HCT116 (cell line): ENCODE results near the gene HIF1AN. TPM values are rescaled to one million over a fixed set of nuclear protein-coding genes. Genes with fewer than 3 reads are reported as not detected.

Source experiments
- ATAC-seq: fragments of 200-7000 bp; cut with Tn5 transposase; 2 replicates; pipeline ENCODE4 v1.9.1; 2020; ENCODE audit warnings: mild to moderate bottlenecking, moderate library complexity
- BruUV-seq: library from RNA; stranded (reverse); fragments of 400-500 nt; replicated peaks from 2 replicates; lab custom pipeline; 2021; lab: Mats Ljungman, UMichigan
- CTCF ChIA-PET: fragments of 300-600 bp; sonication (Branson Sonifier 250); formaldehyde crosslinking; loops from one replicate; lab custom pipeline; 2021; ENCODE audit warnings: antibody characterized with exemption; lab: Charles Lee
- POLR2A ChIA-PET: fragments of 300-600, 350-600 bp; sonication (Branson Sonifier 250); formaldehyde crosslinking; loops from one replicate; lab custom pipeline; 2021; ENCODE audit warnings: antibody characterized with exemption; lab: Charles Lee
- RAD21 ChIA-PET, 2 experiments: fragments of 300-600 bp; sonication (Branson Sonifier 250); formaldehyde crosslinking; loops; one replicate each; lab custom pipeline; 2023; ENCODE audit warnings: low total read pairs in 2 of 2; ENCODE audit not compliant: uncharacterized antibody in 2 of 2, unreplicated experiment in 2 of 2, low non-redundant PET in 1 of 2; lab: Charles Lee
- DNase-seq: peaks from one replicate; pipeline ENCODE4 v3.0.0-alpha.2; 2010; ENCODE audit warnings: low read depth, low spot score
- H2AFZ ChIP-seq: fragments of 200-600 bp; shearing (Covaris generic), sonication (generic); 2 replicates; pipeline ENCODE4 v1.6.1; 2017; ENCODE audit warnings: low read depth, mixed run types, mixed read lengths, antibody characterized with exemption, low read length; ENCODE audit not compliant: poor library complexity, severe bottlenecking
- H3K27ac ChIP-seq: 2 replicates; pipeline ENCODE4 v1.5.1; 2012; ENCODE audit warnings: low read depth, low read length
- H3K27me3 ChIP-seq: fragments of 200-600 bp; sonication (generic); 2 replicates; pipeline ENCODE4 v1.6.1; 2016; ENCODE audit warnings: mixed run types, low read length, mixed read lengths; ENCODE audit not compliant: insufficient read depth
- H3K36me3 ChIP-seq, 2 experiments: fragments of 200-500 bp in 1 of 2; fragments of 200-600 bp in 1 of 2; sonication (Bioruptor generic) in 1 of 2; sonication (generic) in 1 of 2; 2 replicates each; pipeline versions ENCODE4 v1.5.1 to v1.6.1; 2014 to 2016; ENCODE audit warnings: low read length in 2 of 2, inconsistent platforms in 1 of 2, mixed read lengths in 1 of 2, mixed run types in 1 of 2; ENCODE audit not compliant: insufficient read depth in 2 of 2, control insufficient read depth in 1 of 2
- H3K4me1 ChIP-seq, 2 experiments: fragments of 200-600 bp in 1 of 2; sonication (generic) in 1 of 2; 2 replicates each; pipeline versions ENCODE4 v1.5.1 to v1.6.1; 2012 to 2017; ENCODE audit warnings: low read length in 2 of 2, inconsistent platforms in 1 of 2, mild to moderate bottlenecking in 1 of 2, mixed read lengths in 1 of 2, mixed run types in 1 of 2, moderate library complexity in 1 of 2; ENCODE audit not compliant: insufficient read depth in 2 of 2, control insufficient read depth in 1 of 2
- H3K4me2 ChIP-seq: fragments of 200-600 bp; sonication (generic); 2 replicates; pipeline ENCODE4 v1.6.1; 2017; ENCODE audit warnings: mixed run types, low read length, mixed read lengths
- H3K4me3 ChIP-seq, 2 experiments: fragments of 200-600 bp in 1 of 2; sonication (generic) in 1 of 2; replicated peaks in 1 of 2; 2 replicates each; pipeline ENCODE4 v1.5.1; 2011 to 2016; ENCODE audit warnings: low read length in 2 of 2, control low read depth in 1 of 2, low read depth in 1 of 2, mild to moderate bottlenecking in 1 of 2, mixed read lengths in 1 of 2, mixed run types in 1 of 2
- H3K79me2 ChIP-seq: fragments of 200-600 bp; sonication (generic); 2 replicates; pipeline ENCODE4 v1.6.1; 2017; ENCODE audit warnings: mild to moderate bottlenecking, mixed run types, low read length, moderate library complexity, mixed read lengths; ENCODE audit not compliant: insufficient read depth
- H3K9ac ChIP-seq: fragments of 200-600 bp; sonication (generic); 2 replicates; pipeline ENCODE4 v1.6.1; 2016; ENCODE audit warnings: low read length, mixed read lengths
- H3K9me2 ChIP-seq: fragments of 200-600 bp; sonication (generic), shearing (Covaris generic); 2 replicates; pipeline ENCODE4 v1.6.1; 2017; ENCODE audit warnings: mixed run types, mild to moderate bottlenecking, moderate library complexity; ENCODE audit not compliant: insufficient read depth
- H3K9me3 ChIP-seq, 2 experiments: fragments of 200-500 bp in 1 of 2; fragments of 200-600 bp in 1 of 2; sonication (Bioruptor generic) in 1 of 2; sonication (generic) in 1 of 2; 2 replicates each; pipeline ENCODE4 v1.6.1; 2014 to 2017; ENCODE audit warnings: low read length in 2 of 2, mixed read lengths in 2 of 2, inconsistent platforms in 1 of 2, low read depth in 1 of 2, mild to moderate bottlenecking in 1 of 2, mixed run types in 1 of 2, moderate library complexity in 1 of 2; ENCODE audit not compliant: control insufficient read depth in 1 of 2, insufficient read depth in 1 of 2
- H4K20me1 ChIP-seq: fragments of 200-600 bp; sonication (generic), shearing (Covaris generic); 2 replicates; pipeline ENCODE4 v1.6.1; 2017; ENCODE audit warnings: mixed run types, mild to moderate bottlenecking, moderate library complexity; ENCODE audit not compliant: insufficient read depth
- ATF3 ChIP-seq: IDR thresholded peaks from 2 replicates; pipeline ENCODE4 v1.6.1; 2012
- CEBPB ChIP-seq: IDR thresholded peaks from 2 replicates; pipeline ENCODE4 v1.6.1; 2012; ENCODE audit warnings: low read depth
- EGR1 ChIP-seq: IDR thresholded peaks from 2 replicates; pipeline ENCODE4 v1.6.1; 2012; ENCODE audit warnings: low read depth
- MAX ChIP-seq: IDR thresholded peaks from 2 replicates; pipeline ENCODE4 v1.6.1; 2012
- SRF ChIP-seq: IDR thresholded peaks from 2 replicates; pipeline ENCODE4 v1.6.1; 2012; ENCODE audit warnings: low read depth
- TCF7L2 ChIP-seq: IDR thresholded peaks from 2 replicates; pipeline ENCODE4 v1.7.0; 2011; ENCODE audit warnings: borderline replicate concordance, inconsistent platforms; ENCODE audit not compliant: insufficient read depth, insufficient read length; ENCODE audit errors: extremely low read depth
- intact Hi-C: fragments of 100-400 bp; cut with micrococcal nuclease; formaldehyde crosslinking; loops from 2 replicates; pipeline ENCODE4 v1.10.0; 2022
- total RNA-seq: library from RNA; stranded (reverse); gene quantifications from one replicate; pipeline ENCODE4 v1.2.1, GENCODE V29; 2021; ENCODE audit not compliant: unreplicated experiment

Gene HIF1AN
- total RNA-seq, 1 experiment from 2014 or later, result 67.2 TPM

GRCh38 chr10:100553929-100554328 is 18.2 kb downstream of the HIF1AN start:
- no peaks in the 10 kb centered on the region for H4K20me1 ChIP-seq
- no peak overlapping the region for H3K4me2 ChIP-seq
- ChIA-PET RAD21 (no interaction called here), POLR2A (no interaction called here)
- no peaks in the 10 kb centered on the region for H3K27me3 ChIP-seq
- H3K79me2 ChIP-seq, result no peaks in the 10 kb centered on the region
- DNase-seq, result no peak
- H3K9me3 ChIP-seq, result no peaks in the 10 kb centered on the region
- no peak for ATAC-seq
- no peak overlapping the region for H3K27ac ChIP-seq
- intact Hi-C loops, result no loop called here
- H3K36me3 ChIP-seq, result peaks cover 24 to 27% of the 10 kb centered on the region in 2 experiments
- H2AFZ ChIP-seq, result no peak overlapping the region
- no TSS peak for BruUV-seq
- H3K4me3 ChIP-seq, result no peak overlapping the region
- no peak overlapping the region for H3K9ac ChIP-seq
- no peak for TF ChIP-seq CEBPB
- TF ChIP-seq, all 23 proteins: peak for 0
- Histone ChIP-seq H3K4me1 (no peaks in the 10 kb centered on the region), H3K9me2 (no peaks in the 10 kb centered on the region)
- CTCF ChIA-PET, result no interaction called here

GRCh38 chr10:100554902-100555301 is 19.2 kb downstream of the HIF1AN start:
- no peak for DNase-seq
- Histone ChIP-seq H3K27ac (no peak overlapping the region), H2AFZ (no peak overlapping the region), H3K9me3 (no peaks in the 10 kb centered on the region), H4K20me1 (no peaks in the 10 kb centered on the region), H3K4me1 (no peaks in the 10 kb centered on the region), H3K4me2 (no peak overlapping the region), H3K27me3 (no peaks in the 10 kb centered on the region), H3K36me3 (peaks cover 15 to 17% of the 10 kb centered on the region in 2 experiments), H3K9ac (no peak overlapping the region), H3K79me2 (no peaks in the 10 kb centered on the region), H3K4me3 (no peak overlapping the region), H3K9me2 (no peaks in the 10 kb centered on the region)
- no TSS peak for BruUV-seq
- POLR2A ChIA-PET, result no interaction called here
- intact Hi-C loops, result no loop called here
- ATAC-seq, result no peak
- TF ChIP-seq ATF3 (no peak), EGR1 (no peak), TCF7L2 (no peak), MAX (no peak), SRF (no peak)
- CTCF ChIA-PET, result interaction anchor here (0.8 to 1.3 kb wide), 3 partner anchors 19 to 324 kb away, joined by 3 read pairs; partner anchors contain the start of gene HIF1AN
- RAD21 ChIA-PET, result no interaction called here
